ENCODE data around the gene M1AP.

DNA sequence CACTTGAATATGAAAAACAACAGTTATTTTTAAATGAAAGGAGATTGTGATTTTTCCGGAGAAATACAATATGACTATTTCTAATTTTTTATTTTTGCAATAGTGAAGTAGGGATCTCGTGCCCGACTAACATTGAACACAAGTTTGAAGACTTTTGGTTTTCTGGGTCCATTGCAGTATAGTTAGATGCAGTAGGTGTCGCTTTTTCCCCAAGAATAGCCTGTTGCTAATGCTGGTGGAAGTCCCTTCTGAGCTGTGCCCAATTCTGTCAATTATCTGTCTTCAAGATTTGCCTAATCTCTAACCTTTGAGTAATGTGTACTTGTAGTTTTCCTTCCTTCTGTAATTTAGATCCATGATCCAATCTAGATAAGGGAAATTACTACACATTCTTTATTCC, 42.4 kb upstream of the M1AP start:
- TF ChIP-seq POLR2A (IDR thresholded peaks at IDR 0.05; ENCODE audit: low read depth, low read length) (no peak), POLR2AphosphoS5 (IDR thresholded peaks at IDR 0.05; ENCODE audit: low read depth, low read length) (no peak)

Data from GM12892 (cell line).